Measurements from ENCODE around the gene ABCB9. TPM values are rescaled to one million over a fixed set of nuclear protein-coding genes. Genes with fewer than 3 reads are reported as not detected.
A peak's percentile ranks its signal among the peaks of the same experiment; 100 is the strongest.

ABCB9 gene
- total and polyA plus RNA-seq, 2 experiments from 2014 or later = 3.9 to 5.5 TPM

GRCh38 chr12:122949405-122949804, 16.9 kb downstream of the ABCB9 start:
- Histone ChIP-seq H3K9me2 (replicated peaks; ENCODE audit: insufficient read depth) (no peaks in the 10 kb centered on the region), H2AFZ (no peak overlapping the region), H3K27ac (no peak overlapping the region), H3K9me3 (ENCODE audit: low read depth) (no peaks in the 10 kb centered on the region), H3K79me2 (no peaks in the 10 kb centered on the region), H3K27me3 (no peaks in the 10 kb centered on the region), H3K4me3 (no peak overlapping the region), H3K4me1 (ENCODE audit: insufficient read depth) (peaks cover 6% of the 10 kb centered on the region), H3K36me3 (replicated peaks; ENCODE audit: insufficient read depth, low read depth) (no peaks in the 10 kb centered on the region), H3K4me2 (no peak overlapping the region), H4K20me1 (ENCODE audit: insufficient read depth, poor library complexity, severe bottlenecking) (no peaks in the 10 kb centered on the region)
- 92% methylated on average over 8 of the region's 8 CpGs for WGBS (ENCODE audit: low lambda C conversion rate, missing lambda C conversion rate)
- no peak for TF ChIP-seq CTCF (IDR thresholded peaks at IDR 0.05; ENCODE audit: poor library complexity)
- TF ChIP-seq EZH2phosphoT487 (IDR thresholded peaks at IDR 0.05; ENCODE audit: low read depth, severe bottlenecking, unreplicated experiment) = no peak
- TF ChIP-seq EZH2 (IDR thresholded peaks at IDR 0.05; ENCODE audit: borderline replicate concordance) = no peak
- no peak for DNase-seq (ENCODE audit: low spot score)

- no peak for DNase-seq (ENCODE audit: low spot score)
- H2AFZ ChIP-seq = no peak overlapping the region
- H3K9me2 ChIP-seq (replicated peaks; ENCODE audit: insufficient read depth) = no peaks in the 10 kb centered on the region
- H3K27me3 ChIP-seq = no peaks in the 10 kb centered on the region
- H3K79me2 ChIP-seq = no peaks in the 10 kb centered on the region
- no peak overlapping the region for H3K27ac ChIP-seq
- no peaks in the 10 kb centered on the region for H3K9me3 ChIP-seq (ENCODE audit: low read depth)
- WGBS (ENCODE audit: low lambda C conversion rate, missing lambda C conversion rate) = 86% methylated on average over 13 of the region's 14 CpGs
- no peak overlapping the region for H3K4me3 ChIP-seq
- H4K20me1 ChIP-seq (ENCODE audit: insufficient read depth, poor library complexity, severe bottlenecking) = no peaks in the 10 kb centered on the region
- H3K4me1 ChIP-seq (ENCODE audit: insufficient read depth) = peaks cover 6% of the 10 kb centered on the region
- TF ChIP-seq CTCF (IDR thresholded peaks at IDR 0.05; ENCODE audit: poor library complexity) = no peak
- no peak overlapping the region for H3K4me2 ChIP-seq
- H3K36me3 ChIP-seq (replicated peaks; ENCODE audit: insufficient read depth, low read depth) = no peaks in the 10 kb centered on the region
Observed at GRCh38 chr12:122948605-122949004, 17.7 kb downstream of the ABCB9 start.

GRCh38 chr12:122947352-122947792, 18.9 kb downstream of the ABCB9 start:
- Histone ChIP-seq H3K27ac (peak overlapping the region; percentile 84), H3K4me2 (no peak overlapping the region), H3K36me3 (replicated peaks; ENCODE audit: insufficient read depth, low read depth) (no peaks in the 10 kb centered on the region), H2AFZ (no peak overlapping the region), H3K4me3 (no peak overlapping the region), H3K4me1 (ENCODE audit: insufficient read depth) (peaks cover 6% of the 10 kb centered on the region), H3K79me2 (no peaks in the 10 kb centered on the region), H3K27me3 (no peaks in the 10 kb centered on the region), H3K9me3 (ENCODE audit: low read depth) (no peaks in the 10 kb centered on the region), H4K20me1 (ENCODE audit: insufficient read depth, poor library complexity, severe bottlenecking) (no peaks in the 10 kb centered on the region), H3K9me2 (replicated peaks; ENCODE audit: insufficient read depth) (no peaks in the 10 kb centered on the region)
- no peak for DNase-seq (ENCODE audit: low spot score)
- TF ChIP-seq CTCF (IDR thresholded peaks at IDR 0.05; ENCODE audit: poor library complexity) (no peak), EZH2phosphoT487 (IDR thresholded peaks at IDR 0.05; ENCODE audit: low read depth, severe bottlenecking, unreplicated experiment) (no peak), EZH2 (IDR thresholded peaks at IDR 0.05; ENCODE audit: borderline replicate concordance) (no peak)
- 94% methylated on average over 12 of the region's 15 CpGs for WGBS (ENCODE audit: low lambda C conversion rate, missing lambda C conversion rate)
